Globus pallidus (tissue), 1 donor: ENCODE measurements around the gene RAI1.
A peak's percentile ranks its signal among the peaks of the same experiment; 100 is the strongest.
"Not testable (repeated sequence)": the region's sequence is repeated elsewhere in the genome, so short reads cannot be mapped to it uniquely, and the experiment has no call there.

ENCODE experiments used
- DNase-seq: peaks from one replicate; pipeline ENCODE4 v3.0.0-alpha.2; 2015; ENCODE audit warnings: low spot score

RAI1 gene

GRCh38 chr17:17681744-17682292 is 560 bp downstream of the RAI1 start:
- no peak for DNase-seq

- peak; percentile 47 for DNase-seq
Observed at GRCh38 chr17:17682293-17682736, 1.1 kb downstream of the RAI1 start.

GRCh38 chr17:17682737-17683680 is 1.8 kb downstream of the RAI1 start:
- DNase-seq: peak; percentile 64

- no peak for DNase-seq
Observed at GRCh38 chr17:17683710-17684365, 2.6 kb downstream of the RAI1 start.

GRCh38 chr17:17684906-17685774 is 3.9 kb downstream of the RAI1 start:
- DNase-seq: no peak

- no peak for DNase-seq
Observed at GRCh38 chr17:17685775-17686291, 4.6 kb downstream of the RAI1 start.

- DNase-seq: no peak
Observed at GRCh38 chr17:17689312-17689711, 8.1 kb downstream of the RAI1 start.

DNA sequence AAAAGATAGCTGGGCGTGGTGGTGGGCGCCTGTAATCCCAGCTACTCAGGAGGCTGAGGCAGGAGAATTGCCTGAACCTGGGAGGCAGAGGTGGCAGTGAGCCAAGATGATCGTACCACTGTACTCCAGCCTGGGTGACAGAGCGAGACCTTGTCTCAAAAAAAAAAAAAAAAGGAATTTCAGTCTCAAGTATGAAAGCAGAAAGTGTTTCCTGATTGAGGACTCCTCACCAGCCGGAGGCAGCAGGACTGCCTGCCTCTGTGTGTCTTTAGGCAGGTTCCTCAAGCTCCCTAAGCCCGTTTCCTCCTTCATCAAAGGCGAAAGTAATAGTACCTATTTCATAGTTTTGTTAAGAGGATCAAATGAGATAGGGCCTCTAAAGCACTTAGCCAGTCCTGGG is 9.0 kb downstream of the RAI1 start:
- DNase-seq: not testable (repeated sequence)

DNA sequence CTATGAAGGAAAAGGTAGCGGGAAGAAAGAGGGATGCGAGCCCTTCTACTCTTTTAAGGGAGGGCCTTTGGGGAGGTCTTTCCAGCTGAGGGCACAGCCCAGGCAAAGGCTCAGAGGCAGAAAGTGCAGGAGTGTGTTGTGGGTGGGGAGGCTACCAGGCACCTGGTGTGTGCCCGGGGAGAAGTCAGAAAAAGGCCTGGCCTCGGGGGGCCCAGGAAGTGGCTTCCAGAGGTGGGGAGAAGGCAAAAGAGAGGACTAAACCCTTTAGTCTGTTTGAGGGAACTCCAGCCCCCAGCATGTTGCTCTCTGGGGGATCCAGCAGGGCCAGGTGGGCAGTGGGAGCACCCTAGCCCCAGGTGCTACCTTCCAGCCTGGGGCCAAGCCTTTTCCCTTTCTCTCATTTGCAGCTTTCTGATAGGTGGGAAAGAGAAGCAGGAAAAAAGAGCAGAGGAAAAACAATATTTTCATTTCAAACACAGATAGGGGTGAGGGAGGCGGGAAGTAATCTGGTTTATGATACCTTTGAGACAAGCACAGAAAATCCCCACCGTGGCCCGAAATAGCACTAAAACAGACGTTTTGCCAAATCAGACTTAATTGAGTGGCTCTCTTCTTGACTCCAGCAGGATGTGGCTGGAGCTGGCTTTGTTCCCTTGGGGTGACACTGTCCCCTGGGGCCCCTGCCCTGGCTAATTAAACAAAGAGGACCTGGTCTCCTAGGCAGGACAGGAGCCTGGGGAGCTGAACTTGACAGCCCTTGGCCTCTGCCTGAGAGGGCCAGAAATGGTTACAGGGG is 10.4 kb downstream of the RAI1 start:
- no peak for DNase-seq

DNA sequence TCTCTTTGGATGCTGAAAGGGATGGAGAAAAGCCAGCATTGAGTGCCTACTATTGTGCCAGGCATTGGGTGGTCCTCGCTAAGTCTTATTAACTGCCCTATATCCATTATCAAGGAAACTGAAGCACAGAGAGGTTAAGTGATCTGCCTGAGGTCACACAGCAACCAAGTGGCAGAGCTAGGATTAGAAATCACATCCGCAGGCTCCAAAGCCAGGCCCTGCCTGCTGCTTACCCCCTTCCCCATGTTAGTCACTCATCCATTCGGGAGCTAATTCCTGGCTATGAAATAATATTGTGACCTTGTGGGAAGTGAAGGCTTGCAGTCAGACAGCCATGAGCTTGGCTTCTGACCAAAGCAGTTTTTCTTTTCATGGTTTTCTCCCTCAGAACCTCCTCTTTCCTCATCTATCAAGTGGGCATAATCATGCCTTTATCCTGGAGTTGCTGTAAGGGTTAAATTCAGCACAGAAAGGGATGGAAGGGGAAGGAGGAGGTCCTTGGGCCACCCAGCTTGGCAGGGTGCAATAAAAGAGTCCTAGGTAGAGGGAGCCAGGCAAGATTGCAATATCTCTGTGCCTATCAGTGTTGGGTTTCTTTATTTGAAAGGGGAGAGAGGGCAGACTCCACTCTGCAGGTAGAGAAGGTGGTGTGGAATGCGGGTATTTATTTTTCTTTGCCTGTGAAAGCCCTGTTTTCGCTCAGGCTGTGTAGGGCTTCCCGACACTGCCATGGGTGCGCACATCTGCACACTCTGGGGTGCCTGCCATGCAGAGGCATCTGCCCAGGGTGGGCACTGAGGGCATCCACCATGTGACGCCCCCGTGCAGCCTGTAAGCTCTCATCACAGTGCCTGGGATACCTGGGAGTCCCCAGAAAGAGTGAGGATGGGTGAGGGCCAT is 11.3 kb downstream of the RAI1 start:
- no peak for DNase-seq

GRCh38 chr17:17693253-17694168 is 12.3 kb downstream of the RAI1 start:
- DNase-seq: peak; percentile 87

GRCh38 chr17:17694169-17695081 is 13.2 kb downstream of the RAI1 start:
- peak; percentile 83 for DNase-seq

DNA sequence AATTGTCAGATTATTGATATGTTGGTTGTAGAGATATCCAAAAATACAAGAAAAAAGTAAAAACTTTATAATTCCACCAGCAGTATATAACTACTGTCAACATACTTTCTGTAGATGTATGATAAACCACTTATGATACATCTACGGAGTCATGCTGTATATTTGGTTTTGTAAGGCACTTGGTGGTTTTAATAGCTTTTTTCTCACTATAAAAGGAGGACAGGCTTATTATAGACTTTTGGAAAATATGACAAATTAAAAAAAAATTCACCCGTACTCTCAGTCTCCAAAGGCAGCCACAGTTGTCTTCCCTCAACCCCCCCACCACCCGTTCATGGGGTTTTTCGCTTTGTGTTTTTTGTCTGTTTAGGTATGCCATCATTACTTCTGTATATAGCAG is 14.8 kb downstream of the RAI1 start:
- no peak for DNase-seq

DNA sequence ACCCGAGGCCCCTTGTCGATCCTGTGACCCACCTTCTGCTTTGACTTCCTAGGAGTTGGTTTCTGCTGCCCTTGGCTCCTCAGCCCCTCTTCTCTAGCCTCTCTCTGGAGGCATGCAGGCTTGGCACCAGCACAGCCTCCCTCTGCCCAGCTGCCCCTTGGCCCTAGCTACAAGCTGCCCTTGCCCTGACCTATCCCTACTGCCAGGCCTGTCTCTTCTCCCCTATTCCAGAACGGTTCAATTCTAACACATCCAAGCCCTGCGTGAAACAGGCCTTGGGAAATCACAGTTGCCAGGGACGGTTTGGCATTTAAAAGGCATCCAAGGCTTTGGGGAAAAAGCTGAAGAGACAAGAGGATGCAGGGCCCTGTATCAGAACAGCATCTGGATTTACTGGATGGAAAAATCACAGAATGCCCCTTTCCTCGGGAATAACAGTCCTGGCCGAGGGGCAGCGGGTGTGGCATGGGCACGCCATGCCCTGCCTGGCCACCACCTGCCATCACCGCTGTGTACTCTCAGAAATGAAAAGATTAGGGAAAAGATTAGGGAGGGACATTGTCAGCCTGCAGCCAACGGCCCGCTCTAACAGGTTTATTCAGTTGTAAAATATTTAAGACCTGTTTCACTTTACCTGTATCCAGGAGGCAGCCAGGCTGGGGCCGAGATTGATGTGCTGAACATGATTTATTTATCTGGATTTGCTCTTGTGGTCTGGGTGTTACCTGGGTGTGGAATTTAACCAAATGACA is 15.8 kb downstream of the RAI1 start:
- DNase-seq: no peak

- no peak for DNase-seq
Observed at GRCh38 chr17:17698371-17698770, 17.1 kb downstream of the RAI1 start.

DNA sequence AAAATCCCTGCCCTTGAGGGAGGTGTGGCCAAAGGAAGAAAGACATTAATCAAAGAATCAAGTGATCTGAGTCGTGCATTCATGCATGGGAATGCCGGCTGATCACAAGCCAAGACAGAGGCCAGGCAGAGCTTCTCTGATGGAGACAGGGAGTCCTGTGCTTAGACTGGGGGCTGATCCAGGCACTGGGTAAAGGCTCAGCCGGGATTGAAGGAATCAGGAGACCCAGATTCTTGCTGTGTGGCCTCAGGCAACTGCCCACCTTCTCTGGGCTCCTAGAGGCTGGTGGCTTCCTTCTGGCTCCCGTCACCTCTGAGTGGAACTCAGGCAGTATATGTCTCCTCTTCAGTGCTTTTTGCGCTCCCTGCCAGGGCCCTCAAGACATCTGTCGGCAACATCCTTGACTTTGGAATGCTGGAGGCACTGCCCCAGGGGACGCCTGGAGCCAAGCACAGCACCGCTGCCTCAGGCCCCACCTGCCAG is 17.7 kb downstream of the RAI1 start:
- DNase-seq: no peak

DNA sequence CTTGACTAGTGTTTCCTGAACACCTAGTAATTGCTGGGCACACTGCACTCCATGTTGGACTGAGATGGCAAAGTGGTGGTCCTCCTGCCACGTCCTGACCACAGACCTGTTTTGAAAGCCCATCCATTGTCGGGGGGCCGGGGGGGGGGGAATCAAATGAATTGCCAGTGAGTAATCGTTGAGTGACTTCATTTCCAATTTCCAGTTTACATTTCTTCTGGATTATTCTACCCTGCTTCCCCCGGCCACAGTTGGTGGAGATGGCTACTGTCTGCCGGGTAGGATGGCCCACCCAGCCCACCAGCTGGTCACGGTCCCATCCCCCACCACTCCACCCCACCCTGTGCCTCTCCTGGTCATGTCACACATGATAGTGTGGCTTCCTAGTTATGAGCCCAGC is 18.2 kb downstream of the RAI1 start:
- DNase-seq: no peak
